Activated CD8-positive, alpha-beta memory T cell treated with anti-CD3 and anti-CD28 coated beads for 4 hours (primary cell): ENCODE measurements around the gene NSMF.
"Not testable (repeated sequence)": the region's sequence is repeated elsewhere in the genome, so short reads cannot be mapped to it uniquely, and the experiment has no call there.

Source experiments
- DNase-seq, 2 donors: peaks; one replicate each; pipeline ENCODE4 v3.0.0-alpha.2; 2020; ENCODE audit warnings: low read depth in 2 of 2

NSMF gene

DNA sequence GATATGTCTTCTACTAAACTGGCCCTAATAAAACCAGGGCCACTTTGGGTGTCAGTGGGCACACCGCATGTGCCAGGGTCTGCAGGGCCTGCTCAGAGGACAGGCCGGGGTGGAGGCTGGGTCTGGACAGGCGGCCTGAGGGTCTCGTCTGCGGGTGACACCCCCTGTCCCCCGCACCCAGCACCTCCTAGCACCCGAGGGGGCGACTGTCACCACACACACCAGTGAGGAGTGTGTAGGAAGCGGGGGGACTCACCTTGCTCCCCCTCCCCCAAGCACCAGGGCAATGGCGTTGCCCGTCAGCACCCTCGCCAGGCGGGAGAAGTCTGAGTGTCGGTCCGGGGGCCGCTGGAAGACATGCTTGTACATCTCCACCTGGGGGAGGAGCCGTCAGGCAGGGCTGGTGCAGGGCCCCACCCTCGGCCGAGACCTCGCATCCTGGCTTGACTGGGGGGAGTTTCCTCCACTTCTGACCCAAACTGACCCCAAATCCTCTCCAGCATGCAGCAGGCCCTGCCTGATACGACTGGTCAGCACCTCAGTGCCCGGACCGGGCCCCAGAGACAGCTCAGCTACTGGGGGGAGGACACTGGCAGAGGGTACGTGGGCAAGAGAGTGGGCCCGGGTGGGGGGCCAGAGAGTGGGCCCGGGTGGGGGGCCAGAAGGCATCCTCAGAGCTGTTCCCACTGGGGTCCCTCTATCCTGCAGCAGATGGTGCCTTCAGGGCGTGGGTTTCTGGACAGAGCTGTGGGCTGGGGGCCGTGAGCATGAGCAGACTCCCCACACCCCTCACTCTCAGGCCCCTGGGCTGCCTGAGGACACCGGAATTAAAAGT, 18.9 kb upstream of the NSMF start:
- DNase-seq: no peak

DNA sequence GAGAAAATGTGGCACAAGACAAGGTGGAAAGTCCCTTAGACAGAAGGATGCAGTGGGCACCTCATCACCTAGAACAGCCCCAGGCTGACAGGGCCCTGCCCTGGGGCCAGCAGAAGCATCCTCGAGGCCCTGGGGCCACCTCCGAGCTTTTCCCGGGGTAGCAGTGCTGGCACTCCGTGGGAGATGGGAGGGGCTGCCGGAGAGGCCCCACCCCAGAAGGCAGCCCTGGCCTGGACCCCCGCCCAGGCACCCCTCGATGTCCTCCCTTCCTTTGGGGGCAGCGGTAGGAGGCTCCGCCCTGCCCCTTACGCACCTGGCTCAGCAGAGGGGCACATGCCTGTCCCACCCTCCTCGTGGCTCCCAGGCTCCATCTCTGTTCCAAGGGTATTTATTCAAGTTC, 17.7 kb upstream of the NSMF start:
- DNase-seq: no peak

DNA sequence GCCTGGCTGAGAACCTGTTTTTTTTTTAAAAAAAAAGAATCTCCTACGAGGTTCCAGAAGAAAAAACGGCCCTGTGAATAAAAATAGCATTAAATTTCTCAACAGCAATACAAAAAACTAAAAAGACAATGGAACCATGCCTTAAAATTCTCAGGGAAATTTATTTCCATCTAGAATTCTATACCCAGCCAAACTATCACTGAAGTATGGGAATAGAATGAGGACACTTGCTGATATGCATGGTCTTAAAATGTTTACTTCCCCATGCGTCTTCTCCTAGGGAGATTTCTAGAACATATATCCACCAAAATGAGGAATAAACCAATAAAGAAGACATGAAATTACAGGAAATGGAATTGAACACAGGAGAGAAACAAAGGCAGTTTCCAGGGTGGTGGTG, 16.5 kb upstream of the NSMF start:
- no peak for DNase-seq

DNA sequence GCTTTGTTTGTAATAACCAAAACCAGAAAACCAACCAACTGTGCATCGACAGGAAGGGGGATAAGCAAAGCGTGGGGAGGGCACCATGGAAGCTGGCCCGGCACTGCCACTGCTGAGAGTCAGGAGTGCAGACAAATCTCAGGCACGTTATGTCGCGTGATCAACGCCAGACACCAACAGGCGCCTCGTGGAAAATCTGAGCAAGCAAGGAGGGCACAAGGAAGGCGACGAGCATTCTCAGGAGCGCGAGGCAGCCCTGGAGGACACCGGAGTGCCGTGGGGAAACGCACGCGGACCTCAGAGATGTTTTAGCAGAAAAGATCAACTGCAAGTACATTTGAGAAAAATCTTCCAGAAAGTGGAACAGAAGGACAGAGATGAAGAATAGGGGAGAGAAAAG, 15.1 kb upstream of the NSMF start:
- DNase-seq: no peak

DNA sequence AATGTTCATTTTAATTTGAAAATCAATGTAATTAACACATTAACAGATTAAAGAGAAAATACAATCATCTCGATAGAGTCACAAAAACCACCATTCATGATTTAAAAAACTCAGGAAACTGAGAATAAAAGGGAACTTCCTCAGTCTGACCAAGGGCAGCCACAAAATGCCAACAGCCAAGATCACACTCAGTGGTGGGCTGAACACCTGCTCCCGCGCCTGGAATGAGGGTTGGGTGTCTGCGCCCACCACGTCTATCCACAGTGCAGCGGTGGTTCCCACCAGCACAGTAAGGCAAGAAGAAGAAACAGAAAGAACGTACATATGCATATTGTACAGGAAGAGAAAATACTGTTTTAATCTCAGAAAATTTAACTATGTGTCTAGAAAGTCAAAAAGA, 11.7 kb upstream of the NSMF start:
- DNase-seq: no peak

DNA sequence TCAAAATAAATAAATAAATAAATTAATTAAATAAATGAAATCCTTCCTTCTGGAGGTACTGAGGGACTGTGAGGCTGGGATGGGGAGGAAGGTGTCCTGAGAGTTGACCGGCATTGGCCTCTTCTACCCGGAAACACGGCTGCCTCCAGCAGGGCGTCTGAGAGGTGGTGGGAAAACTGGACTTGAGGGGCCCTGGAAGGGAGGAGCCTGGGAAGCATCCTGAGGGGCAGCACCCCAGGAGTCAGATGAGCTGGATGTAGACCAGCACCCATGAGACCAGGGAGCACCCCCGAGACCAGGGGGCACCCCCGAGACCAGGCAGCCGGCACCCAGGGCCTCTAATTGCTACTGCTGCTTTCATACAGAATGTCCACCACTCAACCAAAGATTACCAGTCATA, 8.8 kb upstream of the NSMF start:
- no peak for DNase-seq

DNA sequence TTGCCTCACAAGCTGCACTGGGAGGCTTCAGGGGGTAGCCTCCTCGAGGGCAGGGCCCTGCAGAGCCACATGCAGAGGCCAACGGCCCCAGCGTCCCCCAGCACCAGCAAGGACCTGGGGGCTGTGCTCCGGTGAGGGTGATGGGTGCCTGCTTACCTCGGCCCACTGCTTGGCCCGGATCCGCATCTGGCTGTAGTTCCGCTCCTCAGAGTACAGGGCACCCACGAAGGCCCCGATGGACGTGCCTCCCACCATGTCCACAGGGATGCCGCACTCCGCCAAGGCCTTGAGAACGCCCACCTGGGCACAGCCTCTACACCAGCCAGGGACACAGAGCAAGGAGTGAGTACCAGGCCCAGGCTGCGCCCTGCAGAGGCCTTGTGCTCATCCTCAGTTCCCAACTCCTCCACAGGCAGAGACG, 8.0 kb upstream of the NSMF start:
- no peak for DNase-seq

DNA sequence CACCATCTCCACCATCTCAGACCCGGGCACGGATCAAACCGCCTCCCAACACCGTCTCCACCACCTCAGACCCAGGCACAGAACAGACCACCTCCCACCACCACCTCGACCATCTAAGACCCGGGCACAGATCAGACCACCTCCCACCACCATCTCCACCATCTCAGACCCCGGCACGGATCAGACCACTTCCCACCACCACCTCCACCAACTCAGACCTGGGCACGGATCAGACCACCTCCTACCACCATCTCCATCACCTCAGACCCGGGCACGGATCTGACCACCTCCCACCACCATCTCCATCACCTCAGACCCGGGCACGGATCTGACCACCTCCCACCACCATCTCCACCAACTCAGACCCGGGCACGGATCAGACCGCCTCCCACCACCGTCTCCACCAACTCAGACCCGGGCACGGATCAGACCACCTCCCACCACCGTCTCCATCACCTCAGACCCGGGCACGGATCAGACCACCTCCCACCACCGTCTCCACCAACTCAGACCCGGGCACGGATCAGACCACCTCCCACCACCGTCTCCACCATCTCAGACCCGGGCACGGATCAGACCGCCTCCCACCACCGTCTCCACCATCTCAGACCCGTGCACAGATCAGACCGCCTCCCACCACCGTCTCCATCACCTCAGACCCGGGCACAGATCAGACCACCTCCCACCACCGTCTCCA, 7.4 kb upstream of the NSMF start:
- not testable (repeated sequence) for DNase-seq

DNA sequence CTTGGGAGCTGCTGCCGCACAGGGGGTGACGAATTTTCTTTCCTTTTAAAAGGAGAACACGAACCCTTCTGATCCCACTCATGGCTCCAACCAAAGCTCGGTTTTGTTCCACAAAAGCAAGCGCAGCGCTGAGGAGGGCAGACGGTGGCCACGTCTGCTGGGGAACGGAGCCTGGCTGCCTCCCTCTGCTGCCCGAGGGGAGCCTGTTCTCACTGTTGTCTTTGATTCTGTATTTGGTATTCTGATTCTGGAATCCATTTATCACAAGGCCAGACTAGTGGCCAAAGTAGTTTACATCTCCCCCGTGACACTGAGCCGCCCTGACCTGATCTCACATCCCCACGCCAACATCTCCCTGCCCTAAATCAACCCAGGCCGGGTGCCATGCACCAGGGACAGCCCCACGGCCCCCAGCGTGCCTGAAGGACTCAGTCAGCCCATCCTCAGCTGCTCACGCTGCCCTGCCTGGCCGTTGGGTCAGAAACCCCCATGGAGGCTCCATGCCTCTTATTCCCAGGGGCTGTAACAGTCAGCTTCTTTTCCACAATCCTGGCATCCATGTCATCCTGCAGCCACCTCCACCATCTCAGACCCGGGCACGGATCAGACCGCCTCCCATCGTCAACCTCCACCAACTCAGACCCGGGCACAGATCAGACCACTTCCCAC, 6.7 kb upstream of the NSMF start:
- no peak for DNase-seq

DNA sequence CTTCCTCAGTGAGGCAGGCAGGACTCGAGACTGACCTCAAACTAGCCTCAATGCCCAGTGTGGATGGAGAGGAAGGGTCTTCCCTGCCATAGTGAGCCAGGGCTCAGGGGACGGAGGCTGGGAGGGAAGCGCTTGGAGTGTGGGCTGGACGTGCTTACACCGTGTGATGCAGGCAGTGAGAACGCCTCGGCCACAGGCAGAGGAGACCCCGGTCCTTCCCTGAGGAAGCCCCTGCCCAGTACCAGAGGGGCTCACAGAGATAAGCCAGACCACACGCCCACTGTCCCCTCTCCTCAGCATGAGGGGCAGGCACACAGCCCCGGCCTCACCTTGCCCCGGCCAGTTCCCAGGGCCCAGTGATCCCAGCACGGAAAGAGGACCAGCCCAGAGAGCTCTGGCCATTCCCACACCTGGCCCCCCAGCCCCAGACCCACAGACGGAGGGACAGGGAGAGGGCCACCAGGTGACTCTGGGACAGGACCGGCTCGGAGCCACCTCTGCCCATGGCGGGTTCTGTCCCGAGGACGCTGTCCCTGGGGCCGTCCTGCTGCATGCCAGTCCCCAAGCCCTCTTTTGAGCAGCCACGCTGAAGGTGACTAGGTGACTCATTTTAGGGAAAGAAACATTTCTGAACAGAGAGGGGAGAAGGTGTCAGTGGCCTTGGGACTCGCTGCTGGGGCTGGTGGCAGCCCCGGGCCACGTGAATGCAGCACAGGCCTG, 6.0 kb upstream of the NSMF start:
- no peak for DNase-seq

DNA sequence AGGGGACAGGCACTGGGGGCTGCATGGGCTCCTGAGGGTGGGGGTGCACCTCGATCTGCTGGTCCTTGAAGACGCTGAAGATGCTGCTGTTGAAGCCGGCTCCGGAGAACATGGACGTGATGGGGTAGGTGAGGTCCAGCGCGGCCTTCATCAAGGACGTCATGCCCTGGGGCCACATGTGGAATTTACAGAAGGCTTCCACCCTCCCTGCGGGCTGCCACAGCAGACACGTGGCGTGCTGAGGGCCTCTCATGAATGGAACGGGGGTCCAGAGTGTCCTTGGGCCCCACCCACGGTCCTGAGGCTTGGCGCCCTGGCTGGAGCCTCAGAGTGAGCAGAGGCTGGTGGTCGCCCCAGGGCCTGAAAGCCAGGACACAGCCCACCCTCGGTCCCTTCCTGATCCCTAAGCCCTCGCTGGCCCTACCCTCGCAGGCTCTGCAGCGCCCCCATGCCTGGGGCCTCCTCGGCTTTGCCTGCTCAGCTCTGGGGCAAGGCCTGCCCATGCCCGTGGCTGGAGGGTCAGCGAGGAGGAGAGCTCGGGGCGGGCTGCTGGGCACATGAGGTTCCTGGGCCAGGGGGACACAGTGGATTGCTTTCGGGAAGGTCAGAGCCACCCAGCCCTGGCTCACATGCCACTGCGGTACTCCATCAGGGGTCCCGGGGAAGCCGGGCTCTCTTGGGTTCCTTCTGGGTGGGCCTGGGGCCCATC, 5.3 kb upstream of the NSMF start:
- DNase-seq: no peak

DNA sequence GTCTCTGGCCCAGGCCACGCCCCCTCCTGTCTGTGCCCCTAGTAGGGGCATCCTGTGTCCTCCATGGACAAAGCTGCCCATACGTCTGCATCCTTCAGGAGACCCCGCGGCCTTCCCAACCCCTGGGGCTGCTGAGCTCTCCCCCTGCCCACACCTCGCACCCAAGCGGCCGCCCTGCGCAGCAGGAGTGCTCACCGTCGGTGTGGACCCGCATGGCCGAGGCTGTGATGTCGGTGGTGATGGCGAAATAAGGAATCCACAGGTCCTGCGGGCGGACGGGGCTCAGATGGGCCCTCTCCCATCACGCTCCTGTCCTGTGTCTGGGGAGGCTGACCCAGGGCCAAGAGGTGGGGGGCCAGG, 4.8 kb upstream of the NSMF start:
- no peak for DNase-seq

DNA sequence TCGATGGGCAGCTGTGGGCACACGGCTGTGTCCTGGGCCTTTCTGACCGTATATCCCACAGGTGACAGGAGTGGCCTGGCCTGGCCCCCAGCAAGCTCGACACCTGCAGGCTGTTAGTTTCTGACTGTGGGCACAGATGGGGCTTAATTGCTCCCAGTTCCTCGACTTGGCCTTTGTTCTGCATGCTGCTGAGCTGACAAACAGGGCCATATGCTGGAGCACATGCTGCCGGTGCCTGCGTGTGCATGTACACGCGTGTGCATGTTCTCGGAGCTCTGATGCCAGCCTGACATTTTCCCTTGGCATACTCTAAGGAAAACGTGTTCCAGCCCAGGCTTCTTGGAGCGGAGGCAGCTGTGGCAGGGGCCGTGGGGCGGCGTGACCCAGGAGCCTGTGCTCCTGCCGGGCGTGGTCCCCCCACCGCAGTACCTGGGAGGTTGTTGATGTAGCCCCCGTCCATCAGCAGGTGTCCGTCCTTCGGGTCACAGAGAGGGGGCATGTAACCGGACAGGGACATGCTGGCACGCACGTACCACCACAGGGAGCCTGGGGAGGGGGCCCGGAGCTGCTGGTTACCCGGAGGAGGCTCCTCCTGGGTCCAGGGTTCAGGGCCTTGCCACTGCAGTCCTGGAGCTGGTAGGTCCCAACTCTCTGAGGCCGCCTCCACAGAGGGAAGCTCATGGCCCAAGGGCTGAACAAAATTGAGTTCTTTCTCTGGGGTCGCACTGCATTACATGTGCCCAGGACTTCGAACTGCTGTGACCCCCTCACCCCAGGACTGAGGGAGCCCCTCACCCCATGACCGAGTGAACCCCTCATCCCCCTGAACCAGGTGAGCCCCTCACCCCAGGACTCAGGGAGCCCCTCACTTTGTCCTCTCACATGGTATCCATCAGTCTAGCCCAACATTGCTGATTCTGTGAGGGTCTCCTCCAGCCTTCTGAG, 4.1 kb upstream of the NSMF start:
- no peak for DNase-seq

DNA sequence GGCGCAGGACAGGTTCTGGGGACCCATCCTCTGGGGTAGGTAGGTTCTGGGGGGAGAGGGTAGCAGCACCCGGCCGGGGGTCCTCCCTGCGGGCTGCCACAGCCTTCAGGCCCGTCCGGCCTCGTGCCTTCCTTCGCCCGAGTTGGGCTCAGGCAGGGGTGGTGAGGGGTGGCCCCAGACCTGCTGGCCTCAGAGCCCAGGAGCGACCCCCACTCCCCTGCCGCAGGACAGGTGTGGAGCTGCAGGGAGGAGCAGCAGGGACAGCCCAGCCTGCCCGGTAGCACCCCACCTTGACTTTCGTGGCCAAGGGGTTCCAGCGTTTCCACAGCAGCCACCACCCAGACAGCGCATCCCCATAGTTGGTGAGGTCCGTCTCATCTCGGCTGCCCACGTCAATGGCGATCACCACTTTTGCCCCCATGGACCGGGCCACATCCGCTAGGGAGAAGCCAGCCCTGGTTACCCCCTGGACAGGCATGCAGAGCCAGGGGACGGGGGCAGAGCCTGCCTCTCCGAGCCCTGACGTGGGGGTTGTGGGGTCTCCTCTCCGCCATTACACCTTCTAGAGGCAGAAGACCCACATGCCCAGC, 3.4 kb upstream of the NSMF start:
- DNase-seq: no peak

DNA sequence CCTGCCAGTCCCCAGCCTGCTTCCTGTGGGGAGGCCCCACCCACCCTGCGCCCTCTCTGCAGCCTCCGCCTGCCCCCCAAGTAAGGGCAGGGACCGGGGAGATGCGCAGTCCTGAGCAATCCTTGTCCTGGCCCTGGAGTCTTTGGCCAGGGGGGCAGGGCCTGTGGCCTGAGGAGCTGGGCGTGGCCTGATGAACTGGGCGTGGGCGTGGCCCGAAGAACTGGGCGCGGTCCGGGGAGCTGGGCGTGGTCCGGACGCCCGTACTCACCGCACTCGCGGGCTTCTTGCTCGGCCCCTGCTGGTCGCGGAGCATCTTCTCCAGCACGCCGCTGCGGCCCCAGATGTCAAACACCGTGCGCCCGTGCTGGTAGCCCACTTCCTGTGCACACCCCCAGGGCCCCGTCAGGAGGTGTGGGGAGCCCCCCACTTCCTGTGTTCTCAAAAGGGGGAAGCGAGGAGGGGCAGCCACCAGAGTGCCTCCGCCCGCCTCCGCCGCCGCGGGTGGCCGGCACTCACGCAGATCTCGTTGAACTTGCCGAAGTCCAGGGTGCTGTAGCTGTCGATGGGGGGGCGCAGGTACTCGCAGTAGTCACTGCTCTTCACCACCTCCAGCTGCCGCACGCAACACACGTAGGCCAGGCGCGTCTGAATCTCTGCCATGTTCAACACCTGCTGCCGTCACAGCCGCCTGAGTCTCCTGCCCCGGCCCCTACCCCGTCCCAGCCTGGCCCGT, 2.7 kb upstream of the NSMF start:
- DNase-seq: peak; percentile 67 to 69

DNA sequence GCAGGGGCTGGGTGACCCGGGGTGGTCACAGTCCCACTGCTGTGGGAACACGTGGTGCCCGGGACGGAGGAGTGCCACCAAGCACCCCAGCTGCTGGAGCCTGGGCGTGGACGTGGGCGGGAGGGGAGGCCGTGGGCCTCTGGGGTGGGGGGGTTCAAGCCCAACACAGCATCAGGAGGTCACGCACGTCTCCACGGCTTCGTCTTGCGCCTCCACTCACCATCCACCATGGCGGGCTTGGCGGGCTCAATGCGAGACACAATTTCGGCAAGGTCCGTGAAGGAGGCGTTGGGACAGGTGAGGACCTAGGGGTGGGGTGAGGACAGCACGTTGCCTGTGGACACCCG, 2.2 kb upstream of the NSMF start:
- no peak for DNase-seq

DNA sequence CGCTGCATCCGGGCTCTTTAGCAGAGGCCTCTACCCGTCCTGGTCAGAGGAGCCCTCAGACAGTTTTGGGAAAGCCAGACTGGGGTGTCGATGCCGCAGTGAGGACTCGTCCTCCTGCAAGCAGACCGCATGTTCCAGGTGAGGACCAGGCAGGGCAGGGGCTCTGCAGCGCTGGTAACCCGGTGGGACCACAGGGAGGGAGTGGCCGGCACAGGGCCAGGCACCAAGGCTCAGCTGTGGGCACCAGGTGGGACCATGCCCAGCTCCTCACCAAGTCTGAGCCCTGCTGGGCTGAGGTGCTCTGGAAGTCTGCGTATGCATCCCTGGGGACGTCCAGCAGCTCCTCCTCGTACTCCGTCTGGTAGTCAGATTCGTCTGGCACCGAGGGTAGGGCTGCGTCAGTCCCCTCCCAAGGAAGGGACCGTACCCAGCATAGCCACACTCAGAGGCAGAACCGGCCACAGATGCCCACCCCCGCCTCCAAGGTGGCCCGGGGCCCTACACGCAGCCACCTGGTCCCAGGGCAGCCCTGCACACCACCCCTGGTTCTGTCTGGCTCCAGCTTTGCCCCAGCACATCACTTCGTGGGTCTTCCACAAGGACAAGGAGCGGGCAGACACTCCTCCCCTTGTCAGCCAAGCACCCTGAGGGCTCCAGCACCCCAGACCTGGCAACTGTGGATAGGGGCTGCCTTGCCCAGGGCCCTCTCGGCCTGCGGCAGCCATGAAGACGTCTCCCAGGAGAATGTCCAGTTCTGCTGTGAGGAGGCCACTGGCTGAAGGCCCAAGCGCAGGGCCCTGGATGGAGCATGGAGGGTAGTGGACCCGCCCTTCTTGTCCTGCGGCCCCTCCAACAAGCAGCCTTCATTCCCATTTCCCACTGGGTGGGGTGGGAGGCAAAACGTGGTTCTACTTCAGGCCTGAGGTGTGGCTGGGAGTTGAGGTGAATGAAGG, 1.5 kb upstream of the NSMF start:
- no peak for DNase-seq

DNA sequence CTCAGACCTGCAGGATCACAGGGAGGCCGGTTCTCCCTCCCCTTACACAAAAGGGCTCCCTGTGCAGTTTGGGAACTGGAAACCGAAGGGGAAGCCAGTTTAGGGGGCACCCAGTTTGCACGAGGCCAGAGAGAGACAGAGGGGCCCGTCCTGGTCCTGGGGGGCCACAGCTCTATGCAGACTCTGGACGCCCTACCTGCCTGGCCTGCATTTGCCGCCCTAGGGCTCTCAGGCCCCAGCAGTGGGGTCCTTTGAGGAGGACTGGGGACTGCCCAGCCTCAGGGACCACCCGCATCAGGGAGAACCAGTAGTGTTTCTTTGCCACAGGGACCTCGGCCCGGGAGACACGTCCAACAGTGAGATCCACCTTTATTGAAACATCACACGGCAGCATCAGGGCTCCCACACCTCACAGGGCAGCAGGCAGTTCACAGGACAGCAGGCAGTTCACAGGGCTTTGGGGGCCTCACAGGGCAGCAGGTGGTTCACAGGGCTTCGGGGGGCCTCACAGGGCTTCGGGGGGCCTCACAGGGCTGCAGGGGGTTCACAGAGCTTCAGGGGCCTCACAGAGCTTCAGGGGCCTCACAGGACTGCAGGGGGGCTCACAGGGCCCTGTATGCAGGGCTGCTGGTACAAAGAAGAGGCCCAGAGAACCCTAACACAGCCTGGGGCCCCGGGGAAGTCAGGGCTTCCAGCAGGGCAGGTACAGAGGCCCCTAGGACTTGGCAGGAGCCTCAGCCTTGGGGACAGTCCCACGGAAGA, 648 bp upstream of the NSMF start:
- no peak for DNase-seq
